HG03039 (cell line): ENCODE data around the gene AGBL4.

ENCODE experiments used
- ATAC-seq: cut with Tn5 transposase; IDR thresholded peaks from one replicate; pipeline ENCODE4 v1.9.1; 2021; ENCODE audit warnings: mild to moderate bottlenecking, moderate library complexity; ENCODE audit not compliant: unreplicated experiment

Gene AGBL4

GRCh38 chr1:48741380-48741779 is 1282.4 kb downstream of the AGBL4 start:
- ATAC-seq = no peak

GRCh38 chr1:48740621-48741020 is 1283.1 kb downstream of the AGBL4 start:
- ATAC-seq = no peak

GRCh38 chr1:48739091-48739490 is 1284.7 kb downstream of the AGBL4 start:
- no peak for ATAC-seq

GRCh38 chr1:48738356-48738755 is 1285.4 kb downstream of the AGBL4 start:
- ATAC-seq = no peak

GRCh38 chr1:48735796-48736195 is 1288.0 kb downstream of the AGBL4 start:
- no peak for ATAC-seq

- ATAC-seq = peak; percentile 61
These were observed 1293.4 kb downstream of the AGBL4 start for GRCh38 chr1:48730164-48730910.

- no peak for ATAC-seq
These were observed 1295.2 kb downstream of the AGBL4 start for GRCh38 chr1:48728584-48728983.

GRCh38 chr1:48726557-48727215 is 1297.1 kb downstream of the AGBL4 start:
- no peak for ATAC-seq

GRCh38 chr1:48726139-48726538 is 1297.6 kb downstream of the AGBL4 start:
- no peak for ATAC-seq

- no peak for ATAC-seq
These were observed 1298.3 kb downstream of the AGBL4 start for GRCh38 chr1:48725341-48726046.

GRCh38 chr1:48720929-48721328 is 1302.8 kb downstream of the AGBL4 start:
- no peak for ATAC-seq

- ATAC-seq = no peak
These were observed 1305.0 kb downstream of the AGBL4 start for GRCh38 chr1:48718705-48719104.

GRCh38 chr1:48718116-48718630 is 1305.6 kb downstream of the AGBL4 start:
- no peak for ATAC-seq

GRCh38 chr1:48717082-48717481 is 1306.7 kb downstream of the AGBL4 start:
- no peak for ATAC-seq

- ATAC-seq = no peak
These were observed 1307.8 kb downstream of the AGBL4 start for GRCh38 chr1:48715921-48716320.

GRCh38 chr1:48710915-48711314 is 1312.8 kb downstream of the AGBL4 start:
- no peak for ATAC-seq

- no peak for ATAC-seq
These were observed 1313.4 kb downstream of the AGBL4 start for GRCh38 chr1:48710318-48710717.

- ATAC-seq = no peak
These were observed 1319.0 kb downstream of the AGBL4 start for GRCh38 chr1:48704736-48705135.

- no peak for ATAC-seq
These were observed 1322.3 kb downstream of the AGBL4 start for GRCh38 chr1:48701445-48701844.

- no peak for ATAC-seq
These were observed 1326.6 kb downstream of the AGBL4 start for GRCh38 chr1:48697066-48697707.

- no peak for ATAC-seq
These were observed 1328.6 kb downstream of the AGBL4 start for GRCh38 chr1:48695161-48695560.
